Colonic mucosa (tissue), 4 donors: ENCODE measurements around the gene KCNG4. TPM values are rescaled to one million over a fixed set of nuclear protein-coding genes. Genes with fewer than 3 reads are reported as not detected.
"Not testable (repeated sequence)": the region's sequence is repeated elsewhere in the genome, so short reads cannot be mapped to it uniquely, and the experiment has no call there.

ENCODE experiments used
- DNase-seq: peaks from one replicate; pipeline ENCODE4 v3.0.0-alpha.2; 2020
- H3K27ac ChIP-seq: fragments of 200-600 bp; one replicate; pipeline ENCODE4 v1.8.0; 2021
- H3K27me3 ChIP-seq: fragments of 200-600 bp; one replicate; pipeline ENCODE4 v1.8.0; 2021
- H3K36me3 ChIP-seq: fragments of 200-600 bp; one replicate; pipeline ENCODE4 v1.8.0; 2021
- H3K4me1 ChIP-seq: fragments of 200-600 bp; one replicate; pipeline ENCODE4 v1.8.0; 2021; ENCODE audit warnings: mild to moderate bottlenecking
- H3K4me3 ChIP-seq: fragments of 200-600 bp; one replicate; pipeline ENCODE4 v1.8.0; 2021
- H3K9ac ChIP-seq, 2 donors: one replicate each; pipeline ENCODE4 v1.7.0; 2013; ENCODE audit warnings: control low read depth in 2 of 2, low read depth in 2 of 2, low read length in 2 of 2
- H3K9me3 ChIP-seq: fragments of 200-600 bp; one replicate; pipeline ENCODE4 v1.8.0; 2021
- CTCF ChIP-seq: fragments of 200-600 bp; IDR thresholded peaks from one replicate; pipeline ENCODE4 v1.8.0; 2022; ENCODE audit warnings: antibody characterized with exemption, mild to moderate bottlenecking
- intact Hi-C: fragments of 100-400 bp; cut with DNase I; formaldehyde crosslinking; loops from one replicate; pipeline ENCODE4 v1.14.1; 2022
- total RNA-seq, 2 donors: library from RNA; stranded (reverse); fragmentation: NEBNext Ultra II Directional in 1 of 2; extraction: Animal tissue kit (Norgen Biotek cat#: 25700) in 1 of 2; gene quantifications; one replicate each; pipeline ENCODE4 v1.2.1, GENCODE V29; 2021
- donor health status: healthy.
- donor health status: DM: no; HTN: no; CAD: no.
- donor health status: DM: no; HTN: no; CAD: no.

Gene KCNG4
- total RNA-seq, 2 donors from 2014 or later, result not detected

- DNase-seq, result no peak
- H3K27ac ChIP-seq, result no peak overlapping the region
Observed at GRCh38 chr16:84212154-84212553, 27.7 kb downstream of the KCNG4 start.

GRCh38 chr16:84209989-84210388 lies 29.8 kb downstream of the KCNG4 start:
- H3K36me3 ChIP-seq, result no peaks in the 10 kb centered on the region
- no peak overlapping the region for H3K27ac ChIP-seq
- H3K4me1 ChIP-seq, result no peaks in the 10 kb centered on the region
- H3K27me3 ChIP-seq, result no peaks in the 10 kb centered on the region
- no peak overlapping the region for H3K4me3 ChIP-seq
- intact Hi-C loops, result no loop called here
- no peaks in the 10 kb centered on the region for H3K9me3 ChIP-seq
- TF ChIP-seq CTCF, result no peak
- DNase-seq, result no peak
- H3K9ac ChIP-seq, result no peak overlapping the region

More at GRCh38 chr16:84212154-84212553, 27.7 kb downstream of the KCNG4 start:
- no peak for TF ChIP-seq CTCF
- Histone ChIP-seq H3K36me3 (no peaks in the 10 kb centered on the region), H3K4me1 (no peaks in the 10 kb centered on the region), H3K4me3 (no peak overlapping the region), H3K9ac (no peak overlapping the region), H3K27me3 (no peaks in the 10 kb centered on the region), H3K9me3 (no peaks in the 10 kb centered on the region)
- intact Hi-C loops, result no loop called here

DNA sequence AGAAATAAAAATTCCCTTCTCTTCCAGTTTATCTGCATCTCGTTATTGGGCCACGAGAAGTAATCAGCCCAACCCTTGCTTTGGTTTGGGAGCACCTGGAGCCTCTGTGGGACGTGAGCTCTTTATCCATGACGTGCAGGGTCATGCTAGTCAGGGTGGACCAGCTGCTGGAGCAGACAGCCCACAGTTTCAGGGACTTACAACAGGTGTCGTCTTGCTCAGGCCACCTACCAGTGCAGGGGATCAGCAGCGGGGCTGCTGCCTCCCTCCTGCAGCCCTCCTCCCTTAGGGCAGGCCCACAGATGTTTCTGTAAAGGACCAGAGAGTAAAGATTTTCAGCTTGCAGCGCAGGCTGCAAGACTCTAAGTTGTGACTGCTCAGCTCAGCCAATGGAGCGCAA lies 31.9 kb downstream of the KCNG4 start:
- intact Hi-C loops, result no loop called here
- H3K9me3 ChIP-seq, result no peaks in the 10 kb centered on the region
- no peak overlapping the region for H3K9ac ChIP-seq
- no peaks in the 10 kb centered on the region for H3K27me3 ChIP-seq
- TF ChIP-seq CTCF, result no peak
- H3K27ac ChIP-seq, result no peak overlapping the region
- DNase-seq, result no peak
- no peaks in the 10 kb centered on the region for H3K36me3 ChIP-seq
- H3K4me3 ChIP-seq, result no peak overlapping the region
- H3K4me1 ChIP-seq, result no peaks in the 10 kb centered on the region

DNA sequence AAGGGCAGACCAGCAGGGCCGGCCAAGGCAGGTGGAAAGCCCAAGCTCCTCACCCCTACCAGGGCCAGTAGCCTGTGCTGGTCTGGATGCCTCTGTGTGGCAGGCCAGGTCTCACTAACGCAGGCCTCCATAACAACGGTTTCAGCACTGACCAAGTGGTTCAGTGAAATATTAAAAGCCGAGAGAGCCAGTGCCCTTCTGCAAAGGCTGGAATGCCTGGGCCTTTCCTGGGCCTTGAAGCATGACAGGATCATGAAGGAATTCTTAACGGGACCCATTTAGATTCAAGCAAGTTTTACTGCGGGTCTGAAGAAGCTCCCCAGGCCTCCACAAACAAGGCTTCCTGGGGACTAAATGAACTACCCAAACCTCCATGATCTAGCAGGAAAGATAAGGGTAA lies 32.6 kb downstream of the KCNG4 start:
- intact Hi-C loops, result no loop called here
- Histone ChIP-seq H3K27me3 (no peaks in the 10 kb centered on the region), H3K27ac (no peak overlapping the region), H3K36me3 (no peaks in the 10 kb centered on the region), H3K4me1 (no peaks in the 10 kb centered on the region), H3K4me3 (no peak overlapping the region), H3K9me3 (no peaks in the 10 kb centered on the region), H3K9ac (no peak overlapping the region)
- DNase-seq, result no peak
- no peak for TF ChIP-seq CTCF

DNA sequence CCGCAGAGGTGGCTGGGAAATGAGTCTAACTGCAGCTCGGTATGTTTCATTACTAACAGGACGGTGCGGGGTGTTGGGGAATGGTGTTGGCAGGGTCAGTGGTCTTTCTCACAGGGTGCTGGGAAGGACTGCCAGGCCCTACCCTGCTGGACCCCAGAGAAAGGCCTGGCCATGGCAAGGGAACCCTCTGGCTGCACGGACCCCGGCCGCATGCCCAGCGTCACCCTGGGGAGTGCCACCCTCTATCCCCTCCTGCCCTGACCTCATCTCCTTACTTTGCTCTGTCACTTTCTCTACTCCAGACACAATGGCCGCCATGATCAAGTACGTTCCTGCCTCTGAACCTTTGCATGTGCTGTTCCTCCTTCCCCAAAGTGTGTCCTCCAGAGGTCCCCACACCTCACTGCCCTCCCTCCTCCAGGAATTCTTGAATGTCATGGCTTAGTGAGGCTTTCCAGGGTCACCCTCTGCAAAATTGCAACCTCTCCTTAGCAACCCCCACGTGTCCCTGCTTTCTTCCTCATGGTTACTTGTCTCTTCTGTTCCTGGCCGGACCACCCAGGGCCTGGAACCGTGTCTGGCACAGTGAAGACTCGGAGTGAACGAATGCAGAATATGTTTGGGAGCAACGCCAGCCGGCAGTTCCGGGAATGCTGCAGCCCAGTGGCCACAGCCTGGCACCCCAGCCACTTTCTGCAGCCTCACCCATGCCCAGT lies 33.7 kb downstream of the KCNG4 start:
- no peak overlapping the region for H3K9ac ChIP-seq
- no peaks in the 10 kb centered on the region for H3K9me3 ChIP-seq
- TF ChIP-seq CTCF, result no peak
- intact Hi-C loops, result no loop called here
- no peak overlapping the region for H3K4me3 ChIP-seq
- no peak for DNase-seq
- H3K27ac ChIP-seq, result no peak overlapping the region
- H3K27me3 ChIP-seq, result no peaks in the 10 kb centered on the region
- H3K36me3 ChIP-seq, result no peaks in the 10 kb centered on the region
- no peaks in the 10 kb centered on the region for H3K4me1 ChIP-seq

GRCh38 chr16:84205123-84205522 lies 34.7 kb downstream of the KCNG4 start:
- intact Hi-C loops, H3K9ac ChIP-seq, H3K4me3 ChIP-seq, H3K36me3 ChIP-seq, H3K27me3 ChIP-seq, H3K4me1 ChIP-seq, H3K9me3 ChIP-seq, H3K27ac ChIP-seq, DNase-seq: not testable (repeated sequence)

GRCh38 chr16:84204551-84204950 lies 35.3 kb downstream of the KCNG4 start:
- H3K9ac ChIP-seq, H3K4me1 ChIP-seq, H3K36me3 ChIP-seq, intact Hi-C loops, DNase-seq, H3K4me3 ChIP-seq, H3K9me3 ChIP-seq, H3K27me3 ChIP-seq, H3K27ac ChIP-seq: not testable (repeated sequence)
